Transverse colon (tissue), 4 donors: ENCODE data around the gene CPLX4.

Experiments
- EP300 ChIP-seq: sonication (generic); formaldehyde crosslinking; IDR thresholded peaks from one replicate; pipeline ENCODE4 v1.6.1; 2017; ENCODE audit warnings: antibody characterized with exemption, low read depth
- POLR2A ChIP-seq: fragments of 450-650 bp; IDR thresholded peaks from one replicate; pipeline ENCODE4 v1.6.1; 2016; ENCODE audit warnings: antibody characterized with exemption, mild to moderate bottlenecking, moderate library complexity
- POLR2AphosphoS5 ChIP-seq, 3 donors: sonication (generic); formaldehyde crosslinking; IDR thresholded peaks; one replicate each; pipeline ENCODE4 v1.6.1; 2016; ENCODE audit warnings: antibody characterized with exemption in 3 of 3
- TF ChIP-seq, protein P1 (sequence below), 5 experiments: fragments of 200-600 bp in 3 of 5; fragments of 450-650 bp in 2 of 5; sonication (generic) in 3 of 5; IDR thresholded peaks; 1 replicate in 2 of 5; 2 replicates in 3 of 5; pipeline ENCODE4 v1.5.1; 2016 to 2017; ENCODE audit warnings: antibody characterized with exemption in 5 of 5, inconsistent platforms in 3 of 5, mild to moderate bottlenecking in 2 of 5, moderate library complexity in 1 of 5

DNA sequence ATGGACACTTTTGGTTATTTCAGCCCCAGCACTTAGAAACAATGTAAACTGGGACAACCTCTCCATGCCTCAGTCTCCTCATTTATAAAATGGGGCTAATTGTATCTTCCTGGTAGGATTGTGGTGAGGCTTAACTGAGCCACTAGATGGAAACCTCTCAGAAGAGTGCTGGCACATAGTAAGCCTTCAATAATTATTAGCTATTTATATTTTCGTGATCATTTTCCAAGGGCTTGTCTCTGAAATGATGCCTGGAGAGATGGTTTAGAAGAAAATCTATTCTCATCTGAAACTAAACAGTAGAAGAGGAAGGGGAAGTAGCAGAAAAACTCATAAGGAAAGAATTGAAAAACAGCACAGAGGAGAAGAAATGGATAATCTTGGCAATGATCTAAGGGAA lies 52.0 kb downstream of the CPLX4 start:
- TF ChIP-seq POLR2A (no peak), POLR2AphosphoS5 (IDR thresholded peaks at IDR 0.05) (no peak), EP300 (no peak)
- TF ChIP-seq, protein P1, sequence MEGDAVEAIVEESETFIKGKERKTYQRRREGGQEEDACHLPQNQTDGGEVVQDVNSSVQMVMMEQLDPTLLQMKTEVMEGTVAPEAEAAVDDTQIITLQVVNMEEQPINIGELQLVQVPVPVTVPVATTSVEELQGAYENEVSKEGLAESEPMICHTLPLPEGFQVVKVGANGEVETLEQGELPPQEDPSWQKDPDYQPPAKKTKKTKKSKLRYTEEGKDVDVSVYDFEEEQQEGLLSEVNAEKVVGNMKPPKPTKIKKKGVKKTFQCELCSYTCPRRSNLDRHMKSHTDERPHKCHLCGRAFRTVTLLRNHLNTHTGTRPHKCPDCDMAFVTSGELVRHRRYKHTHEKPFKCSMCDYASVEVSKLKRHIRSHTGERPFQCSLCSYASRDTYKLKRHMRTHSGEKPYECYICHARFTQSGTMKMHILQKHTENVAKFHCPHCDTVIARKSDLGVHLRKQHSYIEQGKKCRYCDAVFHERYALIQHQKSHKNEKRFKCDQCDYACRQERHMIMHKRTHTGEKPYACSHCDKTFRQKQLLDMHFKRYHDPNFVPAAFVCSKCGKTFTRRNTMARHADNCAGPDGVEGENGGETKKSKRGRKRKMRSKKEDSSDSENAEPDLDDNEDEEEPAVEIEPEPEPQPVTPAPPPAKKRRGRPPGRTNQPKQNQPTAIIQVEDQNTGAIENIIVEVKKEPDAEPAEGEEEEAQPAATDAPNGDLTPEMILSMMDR (IDR thresholded peaks at IDR 0.05): no peak
